Colonic mucosa (tissue), 4 donors: ENCODE results near the gene RASAL2. TPM values are rescaled to one million over a fixed set of nuclear protein-coding genes. Genes with fewer than 3 reads are reported as not detected.

Experiments
- DNase-seq: peaks from one replicate; pipeline ENCODE4 v3.0.0-alpha.2; 2020
- H3K27ac ChIP-seq: fragments of 200-600 bp; one replicate; pipeline ENCODE4 v1.8.0; 2021
- H3K27me3 ChIP-seq: fragments of 200-600 bp; one replicate; pipeline ENCODE4 v1.8.0; 2021
- H3K36me3 ChIP-seq: fragments of 200-600 bp; one replicate; pipeline ENCODE4 v1.8.0; 2021
- H3K4me1 ChIP-seq: fragments of 200-600 bp; one replicate; pipeline ENCODE4 v1.8.0; 2021; ENCODE audit warnings: mild to moderate bottlenecking
- H3K4me3 ChIP-seq: fragments of 200-600 bp; one replicate; pipeline ENCODE4 v1.8.0; 2021
- H3K9ac ChIP-seq, 2 donors: one replicate each; pipeline ENCODE4 v1.7.0; 2013; ENCODE audit warnings: control low read depth in 2 of 2, low read depth in 2 of 2, low read length in 2 of 2
- H3K9me3 ChIP-seq: fragments of 200-600 bp; one replicate; pipeline ENCODE4 v1.8.0; 2021
- intact Hi-C: fragments of 100-400 bp; cut with DNase I; formaldehyde crosslinking; loops from one replicate; pipeline ENCODE4 v1.14.1; 2022
- total RNA-seq, 2 donors: library from RNA; stranded (reverse); fragmentation: NEBNext Ultra II Directional in 1 of 2; extraction: Animal tissue kit (Norgen Biotek cat#: 25700) in 1 of 2; gene quantifications; one replicate each; pipeline ENCODE4 v1.2.1, GENCODE V29; 2021
- TF ChIP-seq, protein P1 (sequence below): fragments of 200-600 bp; IDR thresholded peaks from one replicate; pipeline ENCODE4 v1.8.0; 2022; ENCODE audit warnings: antibody characterized with exemption, mild to moderate bottlenecking
- donor health status: healthy.
- donor health status: DM: no; HTN: no; CAD: no.
- donor health status: DM: no; HTN: no; CAD: no.

The RASAL2 gene
- total RNA-seq, 2 donors from 2014 or later: 9.7 to 11.8 TPM

DNA sequence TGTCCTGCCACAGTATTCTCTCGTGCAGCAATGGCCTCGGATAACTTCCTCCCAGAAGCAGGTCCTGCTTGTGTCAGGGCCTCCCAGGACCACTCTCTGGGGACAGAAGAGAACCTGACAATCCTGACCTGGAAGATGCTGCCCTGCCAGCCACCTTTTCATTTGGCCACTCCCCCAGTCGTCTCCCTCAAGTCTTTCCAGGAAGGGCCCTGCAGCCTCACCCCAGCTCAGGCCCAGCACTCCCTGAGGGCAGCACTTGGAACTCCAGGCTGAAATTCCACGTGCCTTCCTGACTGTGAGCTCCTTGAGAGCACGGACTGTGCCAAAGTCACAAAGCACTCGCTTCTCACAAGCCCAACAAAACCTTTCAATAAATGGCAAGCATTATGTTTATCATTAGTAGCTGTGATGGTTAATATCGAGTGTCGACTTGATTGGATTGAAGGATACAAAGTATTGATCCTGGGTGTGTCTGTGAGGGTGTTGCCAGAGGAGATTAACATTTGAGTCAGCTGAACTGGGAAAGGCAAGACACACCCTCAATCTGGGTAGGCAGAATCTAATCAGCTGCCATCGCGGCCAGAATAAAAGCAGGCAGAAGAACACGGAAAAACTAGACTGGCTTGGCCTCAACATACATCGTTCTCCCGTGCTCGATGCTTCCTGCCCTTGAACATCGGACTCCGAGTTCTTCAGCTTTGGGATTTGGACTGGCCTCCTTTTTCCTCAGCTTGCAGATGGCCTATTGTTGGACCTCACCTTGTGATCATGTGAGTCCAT, 405.2 kb downstream of the RASAL2 start:
- TF ChIP-seq, protein P1, sequence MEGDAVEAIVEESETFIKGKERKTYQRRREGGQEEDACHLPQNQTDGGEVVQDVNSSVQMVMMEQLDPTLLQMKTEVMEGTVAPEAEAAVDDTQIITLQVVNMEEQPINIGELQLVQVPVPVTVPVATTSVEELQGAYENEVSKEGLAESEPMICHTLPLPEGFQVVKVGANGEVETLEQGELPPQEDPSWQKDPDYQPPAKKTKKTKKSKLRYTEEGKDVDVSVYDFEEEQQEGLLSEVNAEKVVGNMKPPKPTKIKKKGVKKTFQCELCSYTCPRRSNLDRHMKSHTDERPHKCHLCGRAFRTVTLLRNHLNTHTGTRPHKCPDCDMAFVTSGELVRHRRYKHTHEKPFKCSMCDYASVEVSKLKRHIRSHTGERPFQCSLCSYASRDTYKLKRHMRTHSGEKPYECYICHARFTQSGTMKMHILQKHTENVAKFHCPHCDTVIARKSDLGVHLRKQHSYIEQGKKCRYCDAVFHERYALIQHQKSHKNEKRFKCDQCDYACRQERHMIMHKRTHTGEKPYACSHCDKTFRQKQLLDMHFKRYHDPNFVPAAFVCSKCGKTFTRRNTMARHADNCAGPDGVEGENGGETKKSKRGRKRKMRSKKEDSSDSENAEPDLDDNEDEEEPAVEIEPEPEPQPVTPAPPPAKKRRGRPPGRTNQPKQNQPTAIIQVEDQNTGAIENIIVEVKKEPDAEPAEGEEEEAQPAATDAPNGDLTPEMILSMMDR: no peak
- no peaks in the 10 kb centered on the region for H3K36me3 ChIP-seq
- intact Hi-C loops: no loop called here
- no peak overlapping the region for H3K9ac ChIP-seq
- no peak for DNase-seq
- no peaks in the 10 kb centered on the region for H3K4me1 ChIP-seq
- H3K9me3 ChIP-seq: no peaks in the 10 kb centered on the region
- H3K27me3 ChIP-seq: no peaks in the 10 kb centered on the region
- no peak overlapping the region for H3K27ac ChIP-seq
- H3K4me3 ChIP-seq: no peak overlapping the region

DNA sequence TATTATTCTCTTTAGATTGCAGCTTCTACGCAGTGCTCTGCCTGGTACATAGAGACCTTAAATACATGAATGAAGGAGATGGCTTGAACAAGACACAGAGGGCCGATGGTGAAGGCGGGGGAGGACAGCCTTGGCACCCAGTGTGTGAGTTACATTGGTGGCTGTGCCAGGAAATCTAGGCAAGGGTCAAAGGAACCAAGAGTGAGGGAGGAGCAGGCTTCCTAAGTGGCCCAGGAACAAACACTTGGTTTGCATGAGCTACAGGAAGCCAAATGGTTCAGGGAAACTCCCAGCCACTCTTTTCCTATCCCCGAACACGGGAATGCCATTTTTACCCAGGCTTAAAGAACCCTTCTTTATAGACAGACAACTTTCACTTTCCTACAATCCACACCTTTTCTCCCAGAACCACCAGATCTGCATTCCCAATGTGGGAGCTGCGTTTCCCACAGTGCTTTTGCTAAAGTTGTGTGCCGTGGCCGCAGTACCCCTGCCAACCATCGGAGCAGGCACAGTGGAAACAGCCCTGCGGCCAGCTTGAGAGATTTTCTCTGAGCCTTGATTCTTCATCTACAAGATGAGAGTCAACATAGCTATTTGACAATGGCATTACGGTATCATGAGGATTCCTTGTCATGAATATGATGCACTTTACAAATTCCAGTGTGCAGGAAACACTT, 406.3 kb downstream of the RASAL2 start:
- intact Hi-C loops: loop anchor here (5.0 kb wide), 1 partner anchor 188 kb away; no protein-coding TSS in a partner anchor
- H3K9me3 ChIP-seq: no peaks in the 10 kb centered on the region
- DNase-seq: no peak

DNA sequence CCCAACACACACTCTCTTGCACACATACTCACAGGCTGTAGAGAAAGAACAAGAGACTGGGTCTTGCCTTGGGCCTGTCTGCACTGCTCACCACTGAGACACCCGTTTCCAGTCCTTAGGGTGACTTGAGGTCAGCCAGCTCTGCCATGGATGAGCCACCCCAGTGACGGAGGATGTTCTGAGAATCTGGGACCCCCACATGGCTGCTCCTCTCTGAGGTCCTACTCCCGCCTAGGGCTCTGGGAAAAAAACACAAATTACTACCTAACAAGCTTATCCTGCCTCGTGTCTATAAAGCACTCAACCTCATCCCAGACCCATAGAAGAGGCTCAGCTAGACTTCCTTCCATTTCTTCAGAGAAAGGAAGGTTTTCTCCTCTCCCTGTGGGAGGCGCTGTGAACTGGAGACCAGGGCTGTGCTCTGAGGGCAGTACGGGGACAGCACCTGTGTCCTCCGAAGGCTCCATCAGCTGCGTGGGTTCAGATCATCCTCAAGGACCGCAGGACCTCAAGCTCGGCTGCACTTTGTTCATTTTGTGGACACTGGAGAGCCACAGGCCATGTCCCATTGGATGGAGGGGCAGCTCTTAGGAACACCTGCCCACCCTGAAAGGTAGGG, 407.1 kb downstream of the RASAL2 start:
- Histone ChIP-seq H3K9ac (no peak overlapping the region), H3K9me3 (no peaks in the 10 kb centered on the region), H3K4me1 (no peaks in the 10 kb centered on the region), H3K27me3 (no peaks in the 10 kb centered on the region), H3K36me3 (no peaks in the 10 kb centered on the region), H3K27ac (no peak overlapping the region), H3K4me3 (no peak overlapping the region)
- TF ChIP-seq, protein P1: no peak
- intact Hi-C loops: loop anchor here (5.0 kb wide), 1 partner anchor 189 kb away; no protein-coding TSS in a partner anchor
- no peak for DNase-seq

More for the DNA sequence above, 406.3 kb downstream of the RASAL2 start:
- TF ChIP-seq, protein P1: no peak
- H3K9ac ChIP-seq: no peak overlapping the region
- H3K4me1 ChIP-seq: no peaks in the 10 kb centered on the region
- no peak overlapping the region for H3K27ac ChIP-seq
- H3K36me3 ChIP-seq: no peaks in the 10 kb centered on the region
- H3K27me3 ChIP-seq: no peaks in the 10 kb centered on the region
- no peak overlapping the region for H3K4me3 ChIP-seq

DNA sequence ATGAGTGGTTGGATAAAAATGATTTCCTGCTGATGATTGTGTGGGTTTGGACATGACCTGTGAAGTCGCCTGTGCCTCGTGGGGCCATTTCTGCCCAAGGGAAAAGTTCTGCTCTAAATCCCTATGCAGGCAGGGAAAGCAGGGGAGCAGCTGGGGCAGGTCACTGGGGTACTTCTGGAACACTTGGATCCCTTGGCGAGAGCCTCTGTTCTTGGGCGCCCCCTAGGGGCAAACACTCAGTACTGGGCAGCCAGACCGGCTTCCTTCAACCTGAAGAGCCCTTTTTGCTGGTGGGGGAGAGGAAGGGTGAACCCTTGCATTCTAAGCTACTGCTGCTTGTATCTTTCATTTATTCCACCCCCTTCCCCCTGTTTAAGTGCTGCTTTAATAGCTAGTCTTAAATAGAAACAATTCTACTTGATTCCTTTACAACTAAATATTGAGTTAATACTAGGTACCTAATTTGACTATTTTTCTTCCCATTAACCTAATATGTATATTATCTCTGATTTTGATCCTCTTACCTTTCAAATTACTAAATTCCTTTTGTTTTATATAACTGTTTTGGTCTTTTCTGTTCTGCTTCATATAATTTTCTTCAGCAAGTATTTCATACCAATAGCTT, 407.9 kb downstream of the RASAL2 start:
- H3K27me3 ChIP-seq: no peaks in the 10 kb centered on the region
- TF ChIP-seq, protein P1: peak; percentile 88
- no peaks in the 10 kb centered on the region for H3K4me1 ChIP-seq
- H3K27ac ChIP-seq: no peak overlapping the region
- no peak overlapping the region for H3K9ac ChIP-seq
- intact Hi-C loops: loop anchor here (5.0 kb wide), 1 partner anchor 190 kb away; no protein-coding TSS in a partner anchor
- H3K9me3 ChIP-seq: no peaks in the 10 kb centered on the region
- no peak overlapping the region for H3K4me3 ChIP-seq
- no peaks in the 10 kb centered on the region for H3K36me3 ChIP-seq
- DNase-seq: peak; percentile 79

DNA sequence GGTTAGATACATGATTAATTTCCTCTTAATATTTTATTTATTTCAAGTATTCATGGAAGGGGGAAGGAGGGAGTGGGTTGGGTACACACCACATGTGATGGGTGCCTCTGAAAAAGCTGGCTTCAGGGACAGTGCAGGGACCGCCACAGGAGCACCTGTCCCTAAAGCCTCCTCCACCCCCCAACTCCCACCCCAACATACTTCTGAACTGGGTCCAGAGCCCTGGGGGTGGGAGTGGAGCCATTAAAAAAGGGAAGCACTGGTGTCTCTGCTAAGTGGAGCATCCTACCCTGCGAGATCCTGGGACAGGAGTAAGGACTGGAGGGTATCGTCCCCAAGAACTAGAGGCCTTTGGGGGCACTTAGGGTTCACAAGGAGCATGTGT, 408.4 kb downstream of the RASAL2 start:
- TF ChIP-seq, protein P1: no peak
- DNase-seq: no peak

More for the DNA sequence above, 408.4 kb downstream of the RASAL2 start:
- no peak overlapping the region for H3K9ac ChIP-seq
- H3K9me3 ChIP-seq: no peaks in the 10 kb centered on the region
- H3K36me3 ChIP-seq: no peaks in the 10 kb centered on the region
- no peak overlapping the region for H3K4me3 ChIP-seq
- H3K4me1 ChIP-seq: no peaks in the 10 kb centered on the region
- intact Hi-C loops: loop anchor here (5.0 kb wide), 1 partner anchor 190 kb away; no protein-coding TSS in a partner anchor
- no peaks in the 10 kb centered on the region for H3K27me3 ChIP-seq
- no peak overlapping the region for H3K27ac ChIP-seq
